Cardiac muscle cell (in vitro differentiated cells and primary cell): ENCODE measurements around the gene LATS2. TPM values are rescaled to one million over a fixed set of nuclear protein-coding genes. Genes with fewer than 3 reads are reported as not detected.
"Not testable (repeated sequence)": the region's sequence is repeated elsewhere in the genome, so short reads cannot be mapped to it uniquely, and the experiment has no call there.

Experiments used
- DNase-seq, 2 donors: peaks; one replicate each; pipeline versions ENCODE4 v3.0.0 to v3.0.0-alpha.2; 2010 to 2017; ENCODE audit warnings: low read depth in 1 of 2, low spot score in 1 of 2
- H3K27ac ChIP-seq: fragments of 200-600 bp; sonication (generic); 2 replicates; pipeline ENCODE4 v1.5.1; 2016
- H3K27me3 ChIP-seq: fragments of 200-600 bp; sonication (generic); 2 replicates; pipeline ENCODE4 v1.6.0; 2016; ENCODE audit warnings: control low read depth
- H3K36me3 ChIP-seq: fragments of 200-600 bp; sonication (generic); 2 replicates; pipeline ENCODE4 v1.5.1; 2016; ENCODE audit warnings: control low read depth
- H3K4me1 ChIP-seq: fragments of 200-600 bp; sonication (generic); 2 replicates; pipeline ENCODE4 v1.8.1; 2017; ENCODE audit warnings: low read depth, mild to moderate bottlenecking, mixed run types
- H3K4me3 ChIP-seq: fragments of 200-600 bp; sonication (generic); 2 replicates; pipeline ENCODE4 v1.5.1; 2016; ENCODE audit warnings: mild to moderate bottlenecking
- H3K9me3 ChIP-seq: fragments of 200-600 bp; sonication (generic); 2 replicates; pipeline ENCODE4 v1.5.1; 2017; ENCODE audit warnings: low read depth, mild to moderate bottlenecking, control low read depth
- polyA plus RNA-seq: library from polyadenylated mRNA; unstranded; fragments of >200 nt; fragmentation: Nextera tagmentation; extraction: Ambion mirVana; gene quantifications from 2 replicates; pipeline ENCODE4 v1.2.1, GENCODE V29; 2016
- total RNA-seq: library from RNA; depleted of rRNA; stranded (reverse); fragments of >200 nt; gene quantifications from 2 replicates; pipeline ENCODE4 v1.2.3, GENCODE V29; 2016
- TF ChIP-seq, protein P1 (sequence below): IDR thresholded peaks from 2 replicates; pipeline ENCODE4 v1.5.1; 2012; ENCODE audit warnings: low read depth, mild to moderate bottlenecking, low read length

Gene LATS2
- total and polyA plus RNA-seq, 2 experiments from 2014 or later: 4.0 to 14.7 TPM

DNA sequence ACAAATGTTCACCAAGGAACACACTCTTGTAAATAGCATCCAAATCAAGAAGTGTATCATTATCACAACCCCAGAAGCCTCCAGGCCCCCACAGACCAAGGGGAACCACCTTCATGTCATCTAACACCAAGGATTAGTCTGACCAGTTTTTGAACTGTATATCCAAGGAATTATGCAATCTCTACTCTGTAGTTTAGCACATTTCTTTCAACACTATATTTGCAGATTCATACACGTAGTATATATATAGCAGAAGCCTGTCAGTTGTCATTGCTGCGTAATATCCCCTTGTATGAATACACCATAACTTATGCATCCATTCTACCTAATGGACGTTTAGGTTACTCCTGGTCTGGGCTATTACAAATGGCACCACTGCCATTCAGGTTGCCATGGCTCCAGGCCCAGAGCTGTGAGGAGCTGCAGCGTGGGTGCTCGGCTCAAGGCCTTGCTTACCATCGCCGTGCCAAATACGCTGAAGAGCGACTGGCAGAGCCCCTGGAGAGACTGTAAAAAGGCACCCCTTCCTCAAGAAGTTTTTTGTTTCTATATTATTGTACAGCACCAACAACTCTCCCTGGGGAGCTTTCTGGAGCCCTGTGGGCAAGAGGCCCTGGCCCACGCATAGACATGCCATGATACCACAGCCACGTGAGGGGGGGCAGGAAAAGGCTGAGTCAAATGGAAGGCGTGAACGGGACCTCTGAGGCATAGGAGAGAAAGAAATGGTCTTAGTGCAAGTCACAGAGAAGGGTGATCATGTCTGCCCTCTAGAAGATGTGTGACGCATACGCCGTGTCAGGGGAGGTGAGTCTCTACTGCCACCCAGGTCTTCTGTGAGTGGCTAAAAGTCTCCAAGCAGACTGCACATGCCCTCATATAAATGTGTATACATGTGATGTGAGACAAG lies 10.8 kb downstream of the LATS2 start:
- DNase-seq: peak in 1 of 2 donors; percentile 27
- Histone ChIP-seq H3K9me3 (no peaks in the 10 kb centered on the region), H3K27ac (no peak overlapping the region), H3K4me1 (no peaks in the 10 kb centered on the region), H3K27me3 (no peaks in the 10 kb centered on the region), H3K36me3 (peaks cover 2% of the 10 kb centered on the region), H3K4me3 (no peak overlapping the region)
- TF ChIP-seq, protein P1, sequence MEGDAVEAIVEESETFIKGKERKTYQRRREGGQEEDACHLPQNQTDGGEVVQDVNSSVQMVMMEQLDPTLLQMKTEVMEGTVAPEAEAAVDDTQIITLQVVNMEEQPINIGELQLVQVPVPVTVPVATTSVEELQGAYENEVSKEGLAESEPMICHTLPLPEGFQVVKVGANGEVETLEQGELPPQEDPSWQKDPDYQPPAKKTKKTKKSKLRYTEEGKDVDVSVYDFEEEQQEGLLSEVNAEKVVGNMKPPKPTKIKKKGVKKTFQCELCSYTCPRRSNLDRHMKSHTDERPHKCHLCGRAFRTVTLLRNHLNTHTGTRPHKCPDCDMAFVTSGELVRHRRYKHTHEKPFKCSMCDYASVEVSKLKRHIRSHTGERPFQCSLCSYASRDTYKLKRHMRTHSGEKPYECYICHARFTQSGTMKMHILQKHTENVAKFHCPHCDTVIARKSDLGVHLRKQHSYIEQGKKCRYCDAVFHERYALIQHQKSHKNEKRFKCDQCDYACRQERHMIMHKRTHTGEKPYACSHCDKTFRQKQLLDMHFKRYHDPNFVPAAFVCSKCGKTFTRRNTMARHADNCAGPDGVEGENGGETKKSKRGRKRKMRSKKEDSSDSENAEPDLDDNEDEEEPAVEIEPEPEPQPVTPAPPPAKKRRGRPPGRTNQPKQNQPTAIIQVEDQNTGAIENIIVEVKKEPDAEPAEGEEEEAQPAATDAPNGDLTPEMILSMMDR: no peak

- not testable (repeated sequence) for H3K4me1 ChIP-seq, H3K27me3 ChIP-seq, DNase-seq, H3K36me3 ChIP-seq, H3K4me3 ChIP-seq, H3K9me3 ChIP-seq
- H3K27ac ChIP-seq: peak overlapping the region; percentile 23
These were observed 11.7 kb downstream of the LATS2 start for GRCh38 chr13:21049731-21050130.

DNA sequence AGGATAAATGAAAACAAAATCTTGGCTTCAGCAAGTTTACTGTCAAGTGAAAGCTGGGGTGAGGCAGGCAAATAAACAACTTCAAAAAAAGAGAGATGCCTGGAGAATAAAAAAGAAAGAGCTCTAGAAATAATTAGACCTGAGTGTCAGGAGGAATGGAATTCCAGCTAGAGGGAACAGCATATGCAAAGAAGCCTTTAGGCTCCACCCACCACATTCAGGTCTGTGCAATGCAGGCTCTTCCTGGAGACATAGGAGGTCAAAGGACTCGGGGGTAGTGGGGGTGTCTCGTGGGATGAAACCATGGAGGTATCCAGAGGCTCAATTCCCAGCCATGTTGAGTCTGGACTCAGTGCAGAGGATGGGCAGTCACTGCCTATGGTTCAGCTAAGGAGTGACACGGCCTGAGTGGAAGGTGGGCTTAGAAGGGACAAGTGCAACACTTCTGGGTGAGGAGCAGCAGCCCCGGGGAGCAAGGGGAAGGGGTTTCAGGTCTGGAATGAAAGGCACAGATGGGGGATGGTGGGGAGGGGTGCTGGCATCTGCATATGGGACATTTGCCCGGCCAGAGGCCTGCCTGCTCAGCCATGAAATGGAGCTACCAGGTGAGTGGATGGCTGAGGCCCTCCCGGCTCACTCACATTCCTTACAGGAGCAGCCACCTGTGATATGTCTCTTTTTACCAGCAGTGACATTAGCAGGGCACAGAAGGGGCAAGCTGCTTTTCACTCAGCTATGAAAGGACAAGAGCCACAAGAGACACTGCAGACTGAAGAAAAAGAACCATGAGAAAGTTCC lies 12.3 kb downstream of the LATS2 start:
- DNase-seq: no peak
- H3K4me1 ChIP-seq: no peaks in the 10 kb centered on the region
- TF ChIP-seq, protein P1: no peak
- H3K4me3 ChIP-seq: no peak overlapping the region
- no peaks in the 10 kb centered on the region for H3K27me3 ChIP-seq
- no peaks in the 10 kb centered on the region for H3K9me3 ChIP-seq
- peak overlapping the region; percentile 23 for H3K27ac ChIP-seq
- H3K36me3 ChIP-seq: peaks cover 5% of the 10 kb centered on the region

DNA sequence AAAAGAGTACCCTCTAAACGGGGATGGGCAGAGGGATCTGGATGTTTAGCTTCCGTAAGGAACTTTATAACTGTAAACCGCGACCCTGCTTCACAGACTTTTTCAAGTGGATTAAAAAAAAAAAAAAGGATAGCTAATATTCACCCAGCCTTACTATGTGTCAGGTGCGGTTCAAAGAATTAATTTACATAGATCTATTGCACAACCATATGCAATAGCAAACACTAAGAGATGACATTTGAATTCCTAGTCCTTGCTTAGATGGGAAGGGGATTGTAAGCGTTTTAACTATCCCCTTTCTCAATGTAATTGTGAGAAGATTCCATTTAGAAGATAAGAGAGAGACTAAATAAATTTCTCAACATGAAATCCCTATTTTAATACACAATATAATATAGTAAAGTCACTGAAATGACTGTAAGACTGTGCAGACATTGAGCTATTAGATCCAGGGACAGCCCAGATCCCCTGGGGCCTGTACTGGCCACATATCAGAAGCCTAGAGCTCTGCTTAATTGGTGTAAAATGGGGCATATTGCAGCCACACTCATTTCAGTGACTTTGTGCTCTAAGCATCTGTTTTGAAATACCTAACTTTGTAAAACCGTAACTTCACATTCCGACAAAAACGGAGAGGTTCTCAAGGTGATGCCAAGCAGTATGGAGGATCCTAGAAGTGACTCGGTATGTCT lies 13.6 kb downstream of the LATS2 start:
- Histone ChIP-seq H3K27me3 (no peaks in the 10 kb centered on the region), H3K27ac (no peak overlapping the region), H3K4me1 (peaks cover 4% of the 10 kb centered on the region), H3K36me3 (peaks cover 5% of the 10 kb centered on the region), H3K9me3 (no peaks in the 10 kb centered on the region), H3K4me3 (no peak overlapping the region)
- TF ChIP-seq, protein P1: no peak
- DNase-seq: no peak

GRCh38 chr13:21047087-21047486 lies 14.3 kb downstream of the LATS2 start:
- H3K9me3 ChIP-seq: no peaks in the 10 kb centered on the region

More at GRCh38 chr13:21047087-21047486, 14.3 kb downstream of the LATS2 start:
- Histone ChIP-seq H3K27me3 (no peaks in the 10 kb centered on the region), H3K4me1 (peaks cover 6% of the 10 kb centered on the region), H3K27ac (no peak overlapping the region), H3K36me3 (peaks cover 5% of the 10 kb centered on the region), H3K4me3 (no peak overlapping the region)
- no peak for DNase-seq
- TF ChIP-seq, protein P1: no peak
